HL-60 (cell line): ENCODE data around the gene SFXN5.

Source experiments
- DNase-seq, 2 experiments: peaks; one replicate each; pipeline ENCODE4 v3.0.0-alpha.2; 2010 to 2020; ENCODE audit warnings: low read depth in 1 of 2, low spot score in 1 of 2
- H3K27ac ChIP-seq: fragments of 250-450 bp; sonication (Bioruptor Pico); replicated peaks from 2 replicates; pipeline ENCODE4 v1.5.1; 2020; ENCODE audit warnings: mild to moderate bottlenecking, moderate library complexity
- H3K27me3 ChIP-seq: fragments of 250-450 bp; sonication (Bioruptor Pico); 2 replicates; pipeline ENCODE4 v1.5.1; 2021; ENCODE audit warnings: mild to moderate bottlenecking, moderate library complexity; ENCODE audit not compliant: insufficient read depth, poor library complexity, severe bottlenecking
- H3K4me3 ChIP-seq: replicated peaks from 2 replicates; pipeline ENCODE4 v1.5.1; 2011; ENCODE audit warnings: mild to moderate bottlenecking, control low read depth, low read length; ENCODE audit not compliant: insufficient read depth
- CTCF ChIP-seq: IDR thresholded peaks from one replicate; pipeline ENCODE4 v1.5.1; 2011; ENCODE audit warnings: low read length, control low read depth, inconsistent platforms; ENCODE audit not compliant: insufficient read depth
- GABPA ChIP-seq: IDR thresholded peaks from 2 replicates; pipeline ENCODE4 v1.6.1; 2012; ENCODE audit warnings: low read depth
- POLR2AphosphoS5 ChIP-seq: IDR thresholded peaks from 2 replicates; pipeline ENCODE4 v1.6.1; 2012; ENCODE audit warnings: low read depth
- SPI1 ChIP-seq: IDR thresholded peaks from 2 replicates; pipeline ENCODE4 v1.6.1; 2012; ENCODE audit warnings: low read depth, mild to moderate bottlenecking, borderline replicate concordance
- TF ChIP-seq, protein P1 (sequence below): IDR thresholded peaks from 2 replicates; pipeline ENCODE4 v1.6.1; 2012; ENCODE audit warnings: low read depth; ENCODE audit not compliant: insufficient replicate concordance

The SFXN5 gene

DNA sequence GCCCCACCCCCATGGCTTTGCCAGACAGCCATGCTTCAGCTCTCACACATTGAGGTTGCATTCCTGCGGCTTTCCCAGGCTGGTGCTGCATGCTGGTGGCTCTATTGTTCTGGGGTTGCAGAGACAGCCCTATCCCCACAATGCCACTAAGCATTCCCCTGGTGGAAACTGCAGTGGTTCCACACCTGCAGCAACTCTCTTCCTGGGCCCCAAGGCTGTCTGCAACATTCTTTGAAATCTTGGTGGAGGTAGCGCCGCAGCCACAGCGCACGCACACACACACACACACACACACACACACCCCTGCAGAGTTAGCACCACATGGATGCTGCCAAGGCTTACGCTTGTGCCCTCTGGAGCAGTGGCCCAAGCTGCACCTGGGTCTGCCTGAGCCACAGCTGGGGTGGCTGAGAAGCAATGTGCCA is 21.4 kb downstream of the SFXN5 start:
- DNase-seq: no peak
- Histone ChIP-seq H3K27ac (no peak overlapping the region), H3K4me3 (no peak overlapping the region), H3K27me3 (no peaks in the 10 kb centered on the region)
- TF ChIP-seq, protein P1, sequence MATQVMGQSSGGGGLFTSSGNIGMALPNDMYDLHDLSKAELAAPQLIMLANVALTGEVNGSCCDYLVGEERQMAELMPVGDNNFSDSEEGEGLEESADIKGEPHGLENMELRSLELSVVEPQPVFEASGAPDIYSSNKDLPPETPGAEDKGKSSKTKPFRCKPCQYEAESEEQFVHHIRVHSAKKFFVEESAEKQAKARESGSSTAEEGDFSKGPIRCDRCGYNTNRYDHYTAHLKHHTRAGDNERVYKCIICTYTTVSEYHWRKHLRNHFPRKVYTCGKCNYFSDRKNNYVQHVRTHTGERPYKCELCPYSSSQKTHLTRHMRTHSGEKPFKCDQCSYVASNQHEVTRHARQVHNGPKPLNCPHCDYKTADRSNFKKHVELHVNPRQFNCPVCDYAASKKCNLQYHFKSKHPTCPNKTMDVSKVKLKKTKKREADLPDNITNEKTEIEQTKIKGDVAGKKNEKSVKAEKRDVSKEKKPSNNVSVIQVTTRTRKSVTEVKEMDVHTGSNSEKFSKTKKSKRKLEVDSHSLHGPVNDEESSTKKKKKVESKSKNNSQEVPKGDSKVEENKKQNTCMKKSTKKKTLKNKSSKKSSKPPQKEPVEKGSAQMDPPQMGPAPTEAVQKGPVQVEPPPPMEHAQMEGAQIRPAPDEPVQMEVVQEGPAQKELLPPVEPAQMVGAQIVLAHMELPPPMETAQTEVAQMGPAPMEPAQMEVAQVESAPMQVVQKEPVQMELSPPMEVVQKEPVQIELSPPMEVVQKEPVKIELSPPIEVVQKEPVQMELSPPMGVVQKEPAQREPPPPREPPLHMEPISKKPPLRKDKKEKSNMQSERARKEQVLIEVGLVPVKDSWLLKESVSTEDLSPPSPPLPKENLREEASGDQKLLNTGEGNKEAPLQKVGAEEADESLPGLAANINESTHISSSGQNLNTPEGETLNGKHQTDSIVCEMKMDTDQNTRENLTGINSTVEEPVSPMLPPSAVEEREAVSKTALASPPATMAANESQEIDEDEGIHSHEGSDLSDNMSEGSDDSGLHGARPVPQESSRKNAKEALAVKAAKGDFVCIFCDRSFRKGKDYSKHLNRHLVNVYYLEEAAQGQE: no peak
- TF ChIP-seq POLR2AphosphoS5 (no peak), GABPA (no peak), SPI1 (no peak), CTCF (no peak)

DNA sequence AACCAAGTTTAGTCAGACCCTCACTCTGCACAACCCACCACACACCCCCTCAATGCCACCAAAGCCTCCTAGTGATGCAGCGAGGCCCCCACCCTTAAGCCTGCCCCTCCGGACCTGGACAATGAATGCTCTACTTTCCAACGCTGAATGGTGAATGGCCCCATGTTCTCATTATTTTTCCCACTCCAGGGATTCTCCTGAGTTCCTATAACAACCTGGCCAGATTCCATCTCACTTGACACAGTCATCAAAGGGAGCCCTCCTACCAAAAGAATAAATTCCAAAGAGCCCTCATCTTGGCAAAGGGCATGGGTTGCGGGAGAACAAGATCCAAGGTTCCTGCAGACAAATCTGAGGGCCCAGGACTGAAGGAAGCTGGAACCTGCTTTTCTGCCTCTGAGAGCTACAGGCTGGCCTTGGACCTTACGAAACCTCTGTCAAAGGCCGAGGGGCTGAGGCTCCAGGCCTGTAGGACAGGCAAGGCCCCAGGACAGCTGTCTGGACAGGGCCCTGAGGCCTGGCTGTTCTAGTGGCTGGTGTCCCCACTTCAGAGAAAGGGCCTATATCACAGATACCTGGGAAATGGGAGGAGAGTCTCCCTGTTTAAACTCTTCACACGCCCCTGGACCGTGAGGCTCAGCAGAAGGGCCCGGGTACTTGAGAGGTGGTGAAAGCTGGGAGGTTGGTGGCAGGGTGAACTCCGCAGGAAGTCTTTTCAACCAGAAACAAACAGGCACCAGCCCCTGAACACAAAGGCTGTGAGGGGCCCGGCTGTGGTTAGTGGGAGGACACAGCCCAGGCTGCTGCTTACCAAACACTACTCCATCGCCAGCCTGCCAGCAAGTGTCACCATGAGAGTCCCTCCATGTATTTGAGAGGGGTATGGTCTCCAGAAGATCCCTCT is 27.3 kb downstream of the SFXN5 start:
- TF ChIP-seq, protein P1: no peak
- TF ChIP-seq GABPA (no peak), SPI1 (no peak), POLR2AphosphoS5 (no peak), CTCF (no peak)
- no peak overlapping the region for H3K4me3 ChIP-seq
- peak overlapping the region; percentile 7; the same call in 1 of the 2 replicates for H3K27ac ChIP-seq

DNA sequence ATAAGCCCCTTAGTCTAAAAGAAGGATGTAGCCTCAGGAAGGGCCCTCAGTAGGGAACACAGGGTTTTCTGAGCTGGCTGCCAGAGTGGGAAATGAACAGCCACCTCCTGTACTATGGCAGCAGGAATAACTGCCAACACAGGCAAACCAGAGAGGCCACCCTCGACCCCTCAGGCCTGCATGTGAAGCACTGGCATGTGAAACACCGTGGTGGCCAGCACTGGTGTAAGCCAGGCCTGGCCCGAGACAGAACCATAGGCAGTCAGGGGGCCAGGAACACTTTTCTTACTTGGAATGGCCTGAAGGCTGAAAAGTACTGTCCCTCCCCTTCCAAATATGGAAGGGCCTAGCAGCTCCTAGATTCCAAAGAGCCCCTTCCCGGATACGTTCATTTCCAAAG is 28.2 kb downstream of the SFXN5 start:
- Histone ChIP-seq H3K27me3 (no peaks in the 10 kb centered on the region), H3K4me3 (no peak overlapping the region), H3K27ac (no peak overlapping the region)
- TF ChIP-seq, protein P1: no peak
- no peak for DNase-seq

More for the DNA sequence above, 27.3 kb downstream of the SFXN5 start:
- H3K27me3 ChIP-seq: no peaks in the 10 kb centered on the region
- DNase-seq: no peak
